HG02973 (cell line): ENCODE data around the gene ARIH1.
"Not testable (repeated sequence)": the region's sequence is repeated elsewhere in the genome, so short reads cannot be mapped to it uniquely, and the experiment has no call there.

Source experiments
- ATAC-seq: cut with Tn5 transposase; IDR thresholded peaks from one replicate; pipeline ENCODE4 v1.9.1; 2021; ENCODE audit warnings: moderate library complexity; ENCODE audit not compliant: unreplicated experiment

The ARIH1 gene

GRCh38 chr15:72593838-72594237 lies 119.7 kb downstream of the ARIH1 start:
- ATAC-seq = no peak

- no peak for ATAC-seq
These were observed 125.8 kb downstream of the ARIH1 start for GRCh38 chr15:72599855-72600464.

GRCh38 chr15:72604794-72605193 lies 130.7 kb downstream of the ARIH1 start:
- no peak for ATAC-seq

GRCh38 chr15:72608084-72608483 lies 134.0 kb downstream of the ARIH1 start:
- ATAC-seq = not testable (repeated sequence)

- ATAC-seq = no peak
These were observed 135.7 kb downstream of the ARIH1 start for GRCh38 chr15:72609862-72610261.

- ATAC-seq = not testable (repeated sequence)
These were observed 138.2 kb downstream of the ARIH1 start for GRCh38 chr15:72612324-72612723.

- no peak for ATAC-seq
These were observed 140.8 kb downstream of the ARIH1 start for GRCh38 chr15:72614810-72615532.

- not testable (repeated sequence) for ATAC-seq
These were observed 141.6 kb downstream of the ARIH1 start for GRCh38 chr15:72615533-72616233.

- no peak for ATAC-seq
These were observed 142.5 kb downstream of the ARIH1 start for GRCh38 chr15:72616491-72617210.

- not testable (repeated sequence) for ATAC-seq
These were observed 149.7 kb downstream of the ARIH1 start for GRCh38 chr15:72623854-72624253.

- not testable (repeated sequence) for ATAC-seq
These were observed 152.0 kb downstream of the ARIH1 start for GRCh38 chr15:72626153-72626552.

- ATAC-seq = not testable (repeated sequence)
These were observed 154.3 kb downstream of the ARIH1 start for GRCh38 chr15:72628249-72629067.

GRCh38 chr15:72629068-72629570 lies 155.0 kb downstream of the ARIH1 start:
- ATAC-seq = not testable (repeated sequence)

GRCh38 chr15:72636519-72637282 lies 162.6 kb downstream of the ARIH1 start:
- ATAC-seq = not testable (repeated sequence)

GRCh38 chr15:72639759-72640483 lies 165.8 kb downstream of the ARIH1 start:
- ATAC-seq = not testable (repeated sequence)

GRCh38 chr15:72642271-72642670 lies 168.1 kb downstream of the ARIH1 start:
- not testable (repeated sequence) for ATAC-seq

- ATAC-seq = not testable (repeated sequence)
These were observed 174.6 kb downstream of the ARIH1 start for GRCh38 chr15:72648631-72649253.
